Raji (cell line): ENCODE measurements around the gene RASSF4.

Source experiments
- POLR2A ChIP-seq: IDR thresholded peaks from 2 replicates; pipeline ENCODE4 v1.6.1; 2011; ENCODE audit warnings: low read depth, low read length, control low read depth; ENCODE audit not compliant: insufficient read depth

RASSF4 gene

DNA sequence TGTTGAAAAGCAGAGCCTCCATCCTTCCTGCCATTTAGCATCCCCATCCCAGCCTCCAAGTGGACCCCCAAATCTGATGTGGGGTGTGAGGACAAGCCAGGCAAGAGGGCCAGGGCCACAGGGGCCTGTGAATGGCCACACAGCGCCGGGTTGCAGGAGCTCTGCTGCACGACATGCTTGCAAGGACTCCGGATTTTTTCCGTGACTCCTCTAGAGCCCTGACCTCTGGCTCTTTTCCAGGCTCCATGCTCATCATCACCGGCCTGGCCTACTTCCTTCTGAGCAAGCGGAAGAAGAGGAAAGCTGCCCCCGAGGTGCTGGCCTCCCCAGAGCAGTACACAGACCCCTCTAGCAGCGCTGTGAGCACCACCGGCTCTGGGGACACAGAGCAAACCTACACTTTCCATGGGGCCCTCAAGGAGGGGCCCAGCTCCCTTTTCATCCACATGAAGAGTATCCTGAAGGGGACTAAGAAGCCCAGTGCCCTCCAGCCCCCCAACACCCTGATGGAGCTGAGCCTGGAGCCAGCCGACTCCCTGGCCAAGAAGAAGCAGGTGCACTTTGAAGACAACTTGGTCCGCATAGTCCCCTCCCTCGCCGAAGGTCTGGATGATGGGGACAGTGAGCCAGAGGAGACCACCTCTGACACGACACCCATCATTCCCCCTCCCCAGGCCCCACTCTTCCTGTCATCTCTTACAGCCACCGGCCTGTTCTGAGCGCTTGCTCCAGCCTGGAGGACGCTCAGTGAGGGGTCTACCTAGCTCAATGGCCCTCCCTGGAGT, 25.0 kb upstream of the RASSF4 start:
- no peak for TF ChIP-seq POLR2A

DNA sequence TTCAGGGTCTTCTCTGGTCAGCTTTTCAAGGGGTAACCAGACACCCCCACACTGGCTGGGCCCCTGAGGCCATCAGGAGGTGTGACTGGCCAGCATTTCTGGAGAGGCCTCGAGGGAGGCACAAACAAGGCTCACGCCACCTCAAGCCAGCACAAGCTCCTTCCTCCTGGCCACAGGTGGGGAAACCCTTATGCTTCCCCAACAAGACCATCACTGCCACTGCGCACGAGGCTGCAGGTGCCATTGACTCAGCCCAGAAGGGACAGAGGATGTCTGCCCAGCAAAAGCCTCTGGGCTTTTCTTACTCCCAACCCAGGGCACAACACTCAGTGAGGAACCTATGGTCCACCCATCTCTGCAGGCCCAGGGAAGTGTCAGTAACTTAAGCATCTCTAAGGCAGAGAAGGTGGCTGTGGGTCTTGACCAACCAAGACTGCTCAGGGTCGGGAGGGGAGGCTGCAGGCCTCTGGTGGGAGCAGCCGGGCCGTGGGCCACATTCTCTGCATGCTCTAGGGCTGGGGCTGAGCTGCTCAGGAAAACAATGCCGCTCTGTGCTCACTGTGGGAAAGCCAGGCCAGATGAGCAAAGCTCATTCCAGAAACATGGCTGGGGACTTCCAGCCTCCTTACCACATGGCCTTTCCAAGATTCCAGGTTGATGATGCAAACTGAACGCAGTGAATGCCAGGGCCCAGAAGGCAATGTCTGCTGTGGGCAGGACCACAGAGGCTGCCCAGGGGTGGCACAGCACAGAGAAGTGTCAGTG, 24.2 kb upstream of the RASSF4 start:
- no peak for TF ChIP-seq POLR2A

DNA sequence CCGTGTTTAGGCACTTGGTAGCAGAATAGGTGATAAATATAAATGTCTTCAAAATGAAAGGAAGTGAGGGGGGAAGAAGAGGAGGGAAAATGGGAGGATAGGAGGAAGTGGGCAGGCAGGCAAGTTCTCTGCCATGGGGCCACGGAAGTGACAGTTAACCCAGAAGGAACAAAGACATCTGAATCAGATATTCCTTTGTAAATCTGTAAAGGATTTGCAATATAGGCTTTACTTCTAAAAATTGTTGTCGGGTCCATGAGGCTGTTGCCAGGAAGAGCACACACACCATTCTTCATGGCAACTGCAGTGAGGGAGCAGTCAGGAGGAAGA, 23.7 kb upstream of the RASSF4 start:
- TF ChIP-seq POLR2A, result no peak

DNA sequence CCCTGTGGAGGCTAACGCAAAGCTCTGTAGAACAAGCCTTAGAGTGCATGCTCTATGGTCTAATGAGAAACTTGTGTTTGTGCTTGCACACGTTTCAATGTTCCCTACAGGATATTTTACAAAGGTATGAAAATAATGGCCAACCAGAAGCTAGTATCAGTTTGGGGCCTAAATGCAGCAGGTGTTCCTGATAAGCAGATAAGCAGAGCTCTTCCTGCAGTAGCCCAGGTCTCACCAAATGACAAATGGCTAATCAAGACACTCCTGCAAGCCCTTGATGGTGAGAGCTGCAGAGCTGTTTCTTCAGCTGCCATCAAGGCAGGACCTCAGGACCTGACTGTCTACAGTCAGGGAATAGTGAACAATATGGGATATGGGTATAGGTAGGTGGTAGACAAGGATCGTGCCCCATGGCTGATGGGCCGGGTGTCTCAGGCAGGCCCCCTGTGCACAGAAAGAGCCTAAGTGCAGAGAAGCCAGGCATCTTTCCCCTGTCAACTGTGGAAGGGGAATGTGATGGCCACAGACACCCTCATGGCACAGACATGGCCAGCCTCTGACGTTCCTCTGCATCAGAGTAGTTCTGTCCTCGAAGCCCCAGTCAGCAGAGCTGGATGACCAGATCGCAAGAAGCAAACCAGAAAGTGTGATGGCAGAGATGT, 23.2 kb upstream of the RASSF4 start:
- TF ChIP-seq POLR2A, result no peak

DNA sequence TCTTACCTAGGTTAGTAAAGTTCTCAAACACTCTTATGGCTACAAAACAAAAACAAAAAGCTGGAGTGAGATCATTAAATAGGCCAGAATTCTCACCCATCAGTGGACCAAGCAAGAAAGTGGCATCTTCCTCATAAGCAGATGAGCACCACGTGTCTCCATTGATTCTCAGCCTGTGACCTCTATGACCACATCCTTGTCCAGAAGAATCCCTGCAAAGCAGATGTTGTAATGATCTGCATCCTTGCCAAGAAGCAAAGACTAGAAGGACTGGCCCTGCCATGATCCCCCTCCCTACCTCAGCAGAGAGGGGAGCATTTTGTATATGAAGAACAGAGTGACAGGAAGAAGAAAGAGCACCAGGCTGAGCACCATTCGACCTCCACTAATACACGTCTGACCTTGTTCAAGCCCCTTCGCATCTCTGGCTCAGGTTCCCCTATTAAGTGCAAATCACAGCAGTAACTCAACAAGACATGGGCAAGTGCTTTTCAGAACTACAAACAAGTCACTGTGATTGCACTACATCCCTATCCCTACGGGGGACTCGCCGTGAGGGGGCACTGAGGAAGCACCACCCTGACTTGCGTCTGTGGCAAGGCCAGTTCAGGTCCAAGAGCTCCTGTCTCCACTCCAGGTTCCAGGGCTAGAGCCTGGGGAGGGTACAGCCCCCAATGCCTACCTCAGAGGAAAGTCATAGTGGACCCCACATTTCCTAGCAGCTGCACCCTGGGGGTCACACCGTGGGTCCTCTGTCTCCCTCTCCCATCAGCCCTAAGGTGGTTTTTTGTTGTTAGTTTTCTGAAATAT, 22.2 kb upstream of the RASSF4 start:
- no peak for TF ChIP-seq POLR2A

DNA sequence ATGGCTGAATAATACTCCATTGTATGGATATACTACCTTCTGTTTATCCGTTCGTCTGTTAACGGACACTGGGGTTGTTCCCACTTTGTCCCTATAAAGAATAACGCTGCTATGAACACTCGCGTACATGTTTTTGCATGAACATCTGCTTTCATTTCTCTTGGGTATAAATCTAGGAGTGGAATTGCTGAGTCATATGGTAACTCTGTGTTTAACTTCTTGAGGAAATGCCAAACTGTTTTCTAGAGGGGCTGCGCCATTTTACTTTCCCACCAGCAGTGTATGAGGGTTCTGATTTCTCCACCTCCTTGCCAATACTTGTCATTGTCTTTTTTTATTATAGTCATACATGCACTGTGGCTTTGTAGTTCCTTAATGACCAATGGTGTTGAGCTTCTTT, 20.6 kb upstream of the RASSF4 start:
- no peak for TF ChIP-seq POLR2A

DNA sequence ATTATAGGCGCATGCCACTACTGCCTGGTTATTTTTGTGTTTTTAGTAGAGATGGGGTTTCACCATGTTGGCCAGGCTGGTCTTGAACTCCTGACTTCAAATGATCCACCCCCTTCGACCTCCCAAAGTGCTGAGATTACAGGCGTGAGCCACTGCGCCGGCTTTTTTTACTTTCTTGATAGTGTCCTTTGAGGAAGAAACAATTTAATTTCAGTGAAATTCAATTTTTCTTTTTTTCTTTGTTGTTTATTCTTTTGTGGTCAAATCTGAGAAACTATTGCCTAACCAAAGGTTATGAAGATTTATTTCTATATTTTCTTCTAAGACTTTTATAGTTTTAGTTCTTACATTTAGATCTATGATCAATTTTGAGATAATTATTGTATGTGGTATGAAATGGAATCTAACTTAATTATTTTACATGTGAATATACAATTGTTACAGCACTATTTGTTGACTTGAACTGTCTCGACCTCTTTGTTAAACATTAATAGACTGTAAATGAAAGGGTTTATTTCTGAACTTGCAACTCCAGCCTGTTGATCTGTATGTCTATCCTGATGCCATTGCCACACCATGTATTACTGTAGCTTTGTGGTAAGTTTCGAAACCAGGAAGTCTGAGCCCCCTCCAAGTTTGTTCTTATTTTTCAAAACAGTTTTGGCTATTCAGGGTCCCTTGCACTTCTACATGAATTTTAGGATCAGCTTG, 19.8 kb upstream of the RASSF4 start:
- TF ChIP-seq POLR2A, result no peak

DNA sequence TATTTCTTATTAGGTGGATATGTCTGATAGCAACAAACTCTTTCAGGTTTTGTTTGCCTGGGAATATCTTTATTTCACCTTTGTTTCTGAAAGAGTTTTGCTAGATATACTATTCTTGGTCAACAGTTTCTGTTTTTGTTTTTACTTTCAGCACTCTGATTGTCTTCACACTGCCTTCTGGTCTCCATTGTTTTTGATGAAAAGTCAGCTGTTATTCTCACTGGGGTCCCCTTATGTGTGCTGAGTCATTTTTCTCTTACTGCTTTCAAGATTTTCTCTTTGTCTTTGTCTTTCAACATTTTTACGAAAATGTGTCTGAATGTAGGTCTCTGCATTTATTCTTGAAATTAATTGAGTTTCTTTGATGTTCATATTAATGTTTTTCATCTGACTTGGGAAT, 15.2 kb upstream of the RASSF4 start:
- no peak for TF ChIP-seq POLR2A

DNA sequence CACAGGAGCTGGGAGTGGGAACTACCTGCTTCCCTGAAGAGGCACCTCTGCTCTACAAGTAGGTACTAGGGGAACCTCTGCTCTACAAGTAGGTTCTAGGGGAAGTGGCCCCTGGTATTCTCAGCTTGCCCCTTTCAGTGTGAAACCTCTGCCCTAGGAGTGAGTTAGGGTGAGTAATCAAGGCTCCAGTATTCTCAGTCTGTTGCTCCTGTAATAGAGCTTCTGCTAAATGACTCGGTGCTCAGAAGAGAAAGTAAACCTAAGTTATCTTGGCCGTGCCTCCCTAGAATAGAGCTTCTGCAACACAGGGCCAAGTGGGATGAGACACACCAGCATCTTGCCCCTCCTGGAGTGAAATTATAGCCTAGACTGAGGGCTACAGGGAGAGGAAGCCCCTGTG, 13.4 kb upstream of the RASSF4 start:
- TF ChIP-seq POLR2A, result no peak

DNA sequence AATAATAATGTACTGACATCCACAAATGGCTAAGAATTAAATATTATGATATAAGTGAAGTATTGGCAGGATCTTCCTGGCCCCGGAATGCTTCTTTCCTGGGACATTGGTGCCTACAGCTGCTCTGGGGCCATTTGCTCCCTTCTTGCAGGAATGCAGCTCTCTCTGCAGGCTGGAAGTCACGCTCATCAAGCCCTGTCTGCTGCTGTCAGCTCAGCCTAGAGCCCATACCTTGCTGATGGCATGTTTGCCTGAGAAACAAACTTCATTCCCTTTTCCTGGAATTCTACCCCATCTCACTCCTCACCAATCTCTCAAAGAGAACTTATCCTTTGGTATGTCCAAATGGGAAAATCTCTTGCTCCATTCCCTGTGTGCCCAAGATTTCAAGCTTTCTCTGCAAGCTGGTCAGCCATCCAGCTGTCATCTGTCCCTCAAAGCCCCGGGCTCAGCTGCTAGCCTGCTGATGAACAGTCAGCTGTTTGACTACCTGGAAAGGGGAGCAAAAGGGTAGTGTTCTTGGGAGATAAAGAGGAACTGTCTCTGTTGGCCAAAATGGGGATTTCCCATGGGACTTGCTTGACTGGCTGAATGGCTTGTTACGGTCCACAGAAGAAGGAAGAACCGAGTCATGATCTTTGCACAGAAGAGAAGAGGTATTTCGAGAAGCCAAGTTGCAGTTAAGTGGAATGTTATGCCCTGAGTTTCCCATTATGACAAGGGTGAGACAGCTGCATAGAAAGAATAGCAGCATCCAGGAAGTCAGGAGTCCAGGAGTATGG, 12.0 kb upstream of the RASSF4 start:
- TF ChIP-seq POLR2A, result no peak

DNA sequence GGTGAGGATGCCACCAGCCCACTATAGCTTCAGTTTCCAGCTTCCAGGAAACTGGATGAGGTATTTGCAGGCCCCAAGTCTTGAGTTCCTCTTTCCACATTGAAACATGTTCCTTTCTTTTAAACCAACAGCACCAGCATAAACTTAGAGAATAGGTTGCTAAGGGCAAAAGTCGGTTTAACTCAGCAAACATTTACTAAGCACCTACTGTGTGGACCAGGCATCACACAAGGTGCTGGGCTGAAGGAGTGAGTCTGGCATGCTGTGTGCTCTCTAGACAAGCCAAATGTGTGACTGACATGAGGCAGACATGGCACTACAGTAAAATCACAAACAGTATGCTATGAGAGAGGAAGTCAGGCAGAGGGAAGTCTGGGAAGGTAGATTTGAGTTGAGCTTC, 11.0 kb upstream of the RASSF4 start:
- no peak for TF ChIP-seq POLR2A

DNA sequence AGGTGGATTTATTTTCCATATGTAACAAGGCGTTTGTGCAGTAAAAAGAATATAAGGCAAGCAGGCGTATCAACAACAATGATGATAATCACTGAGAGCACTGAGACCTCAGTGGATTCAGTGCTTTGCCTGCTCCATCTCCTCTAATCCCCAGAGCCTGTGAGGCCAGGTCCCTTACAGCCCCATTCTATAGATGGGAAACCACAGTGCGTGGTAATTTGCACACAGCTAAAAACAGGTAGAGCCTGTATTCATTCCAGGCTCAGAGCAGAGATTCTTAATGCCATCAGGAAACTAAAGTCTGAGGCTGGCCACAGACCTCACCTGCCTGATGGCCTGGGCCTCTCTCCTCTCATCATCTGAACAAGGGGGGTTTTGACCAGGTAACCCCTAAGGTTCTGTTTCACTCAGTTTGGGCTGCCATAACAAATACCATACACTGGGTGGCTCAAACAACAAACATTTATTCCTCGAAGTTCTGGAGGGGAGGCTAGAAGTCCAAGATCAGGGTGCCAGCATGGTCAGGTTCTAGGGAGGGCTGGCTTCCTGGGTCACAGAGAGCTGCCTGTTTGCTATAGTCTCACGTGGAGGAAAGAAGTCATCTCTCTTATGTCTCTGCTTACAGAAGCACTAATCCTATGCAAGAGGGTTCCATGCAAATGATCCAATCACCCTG, 10.3 kb upstream of the RASSF4 start:
- TF ChIP-seq POLR2A, result no peak

DNA sequence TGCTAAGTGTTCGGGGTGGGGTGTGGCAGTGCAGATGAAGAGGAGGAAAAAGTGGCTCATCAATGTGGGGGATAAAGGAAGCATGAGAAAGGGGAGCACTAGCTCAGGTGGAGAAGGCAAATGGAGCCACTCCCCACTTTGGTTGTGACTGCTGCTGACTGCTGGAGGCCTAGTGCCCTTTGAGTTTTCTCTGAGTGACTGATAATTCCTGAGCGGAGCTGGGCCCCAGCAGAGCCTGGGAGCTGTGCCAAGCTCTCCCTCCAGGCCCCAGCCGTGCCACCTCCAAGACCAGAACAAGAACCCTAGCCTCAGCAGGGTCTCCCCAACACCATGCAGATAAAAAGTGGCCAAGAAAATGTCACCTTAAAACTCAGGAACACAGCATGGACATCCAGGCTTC, 9.7 kb upstream of the RASSF4 start:
- TF ChIP-seq POLR2A, result no peak
